ENCODE data around the gene LZTS3.
A peak's percentile ranks its signal among the peaks of the same experiment; 100 is the strongest.
"Not testable (repeated sequence)": the region's sequence is repeated elsewhere in the genome, so short reads cannot be mapped to it uniquely, and the experiment has no call there.

The LZTS3 gene

DNA sequence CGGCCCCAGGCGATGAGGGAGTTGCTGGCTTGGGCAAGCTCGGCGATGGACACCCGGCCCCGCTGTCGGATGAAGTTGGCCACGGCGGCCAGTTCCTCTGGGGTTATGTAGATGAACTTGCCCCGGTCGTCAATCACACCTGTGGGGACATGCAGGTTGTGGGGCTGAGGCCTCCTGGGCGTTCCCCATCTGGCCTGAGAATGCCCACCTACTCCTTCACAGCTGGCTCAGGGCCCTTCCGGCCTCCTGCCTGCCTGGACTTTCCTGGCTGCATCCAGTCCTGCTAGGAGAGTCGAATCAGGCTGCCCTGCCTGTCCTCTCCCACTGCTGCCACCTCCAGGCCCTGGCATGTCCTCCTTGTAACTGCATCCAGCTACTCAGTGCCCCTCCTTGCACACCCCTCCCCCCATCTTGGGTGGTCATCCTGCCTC, 17.3 kb upstream of the LZTS3 start:
- H3K36me3 ChIP-seq (ENCODE audit: control insufficient read depth, insufficient read depth, low read length): peaks cover 62% of the 10 kb centered on the region
- H3K4me1 ChIP-seq (ENCODE audit: control insufficient read depth, insufficient read depth, low read length): no peaks in the 10 kb centered on the region
- H3K27ac ChIP-seq (ENCODE audit: low read depth, low read length): no peak overlapping the region
- H3K9ac ChIP-seq (ENCODE audit: low read length): no peak overlapping the region
- no peaks in the 10 kb centered on the region for H3K9me3 ChIP-seq (ENCODE audit: control insufficient read depth, insufficient read depth, low read depth, low read length)
- no peaks in the 10 kb centered on the region for H3K27me3 ChIP-seq (ENCODE audit: control insufficient read depth, insufficient read depth, low read length)
- no peak overlapping the region for H3K4me3 ChIP-seq (ENCODE audit: low read depth, low read length)

DNA sequence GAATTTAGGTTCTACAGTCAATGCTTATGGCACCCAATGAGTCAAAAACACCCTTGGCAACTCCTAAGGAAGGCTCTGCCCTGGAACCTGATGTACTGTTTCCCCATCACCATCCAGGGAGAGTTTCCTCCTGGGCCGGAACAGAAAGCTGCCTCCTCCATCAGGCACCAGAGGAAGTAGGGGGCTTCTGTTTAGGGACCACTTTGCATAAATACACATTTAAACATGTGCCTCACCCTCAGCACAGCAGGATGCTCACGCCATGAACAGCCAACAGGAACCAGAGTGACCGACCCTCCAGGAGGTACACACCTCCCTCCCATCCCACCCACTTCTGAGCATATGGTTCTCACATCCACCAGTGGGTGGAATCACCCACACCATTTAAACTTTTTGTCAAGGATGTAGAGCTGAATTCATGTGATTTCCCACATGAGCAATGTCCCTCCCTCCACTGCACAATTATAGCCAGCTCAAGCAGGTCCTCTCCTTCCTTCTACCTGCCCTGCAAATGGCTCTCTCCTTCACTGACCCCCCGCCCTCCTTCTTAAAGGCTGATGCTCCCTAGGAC, 16.3 kb upstream of the LZTS3 start:
- no peaks in the 10 kb centered on the region for H3K4me1 ChIP-seq (ENCODE audit: control insufficient read depth, insufficient read depth, low read length)
- no peak overlapping the region for H3K4me3 ChIP-seq (ENCODE audit: low read depth, low read length)
- no peaks in the 10 kb centered on the region for H3K27me3 ChIP-seq (ENCODE audit: control insufficient read depth, insufficient read depth, low read length)
- peaks cover 51% of the 10 kb centered on the region for H3K36me3 ChIP-seq (ENCODE audit: control insufficient read depth, insufficient read depth, low read length)
- H3K9ac ChIP-seq (ENCODE audit: low read length): no peak overlapping the region
- no peaks in the 10 kb centered on the region for H3K9me3 ChIP-seq (ENCODE audit: control insufficient read depth, insufficient read depth, low read depth, low read length)
- H3K27ac ChIP-seq (ENCODE audit: low read depth, low read length): no peak overlapping the region

GRCh38 chr20:3188823-3189413, 15.6 kb upstream of the LZTS3 start:
- H3K9me3 ChIP-seq (ENCODE audit: control insufficient read depth, insufficient read depth, low read depth, low read length): no peaks in the 10 kb centered on the region
- H3K27me3 ChIP-seq (ENCODE audit: control insufficient read depth, insufficient read depth, low read length): no peaks in the 10 kb centered on the region
- no peak overlapping the region for H3K27ac ChIP-seq (ENCODE audit: low read depth, low read length)
- no peak overlapping the region for H3K9ac ChIP-seq (ENCODE audit: low read length)
- no peaks in the 10 kb centered on the region for H3K4me1 ChIP-seq (ENCODE audit: control insufficient read depth, insufficient read depth, low read length)
- peaks cover 44% of the 10 kb centered on the region for H3K36me3 ChIP-seq (ENCODE audit: control insufficient read depth, insufficient read depth, low read length)
- no peak overlapping the region for H3K4me3 ChIP-seq (ENCODE audit: low read depth, low read length)

- not testable (repeated sequence) for H3K4me1 ChIP-seq (ENCODE audit: control insufficient read depth, insufficient read depth, low read length); H3K4me3 ChIP-seq (ENCODE audit: low read depth, low read length); H3K9me3 ChIP-seq (ENCODE audit: control insufficient read depth, insufficient read depth, low read depth, low read length); H3K9ac ChIP-seq (ENCODE audit: low read length); H3K27ac ChIP-seq (ENCODE audit: low read depth, low read length); H3K27me3 ChIP-seq (ENCODE audit: control insufficient read depth, insufficient read depth, low read length)
- H3K36me3 ChIP-seq (ENCODE audit: control insufficient read depth, insufficient read depth, low read length): peaks cover 37% of the 10 kb centered on the region
Measured at GRCh38 chr20:3187861-3188260, 14.5 kb upstream of the LZTS3 start.

- Histone ChIP-seq H3K36me3 (ENCODE audit: control insufficient read depth, insufficient read depth, low read length) (peaks cover 3% of the 10 kb centered on the region; the same call in 1 of the 2 replicates), H3K27ac (ENCODE audit: low read depth, low read length) (no peak overlapping the region)
Measured at GRCh38 chr20:3183896-3184612, 10.7 kb upstream of the LZTS3 start.

DNA sequence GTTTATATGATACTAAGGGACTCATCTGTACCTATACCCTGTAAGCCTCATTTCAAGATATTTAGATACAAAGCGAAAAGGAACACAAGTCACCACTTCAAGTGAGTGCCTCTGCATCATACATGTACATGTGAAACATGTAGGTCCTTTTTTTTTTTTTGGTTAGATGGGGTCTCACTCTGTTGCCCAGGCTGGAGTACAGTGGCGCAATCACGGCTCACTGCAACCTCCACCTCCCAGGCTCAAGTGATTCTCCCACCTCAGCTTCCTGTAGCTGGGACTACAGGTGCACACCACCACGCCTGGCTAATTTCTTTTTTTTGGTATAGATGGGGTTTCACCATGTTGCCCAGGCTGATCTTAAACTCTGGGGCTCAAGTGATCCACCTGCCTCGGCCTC, 9.1 kb upstream of the LZTS3 start:
- H3K36me3 ChIP-seq (ENCODE audit: control insufficient read depth, insufficient read depth, low read length); H3K9me3 ChIP-seq (ENCODE audit: control insufficient read depth, insufficient read depth, low read depth, low read length); H3K4me3 ChIP-seq (ENCODE audit: low read depth, low read length); H3K4me1 ChIP-seq (ENCODE audit: control insufficient read depth, insufficient read depth, low read length); H3K9ac ChIP-seq (ENCODE audit: low read length); H3K27me3 ChIP-seq (ENCODE audit: control insufficient read depth, insufficient read depth, low read length); H3K27ac ChIP-seq (ENCODE audit: low read depth, low read length): not testable (repeated sequence)

More at GRCh38 chr20:3183896-3184612, 10.7 kb upstream of the LZTS3 start:
- Histone ChIP-seq H3K4me3 (ENCODE audit: low read depth, low read length) (no peak overlapping the region), H3K27me3 (ENCODE audit: control insufficient read depth, insufficient read depth, low read length) (no peaks in the 10 kb centered on the region), H3K4me1 (ENCODE audit: control insufficient read depth, insufficient read depth, low read length) (no peaks in the 10 kb centered on the region), H3K9me3 (ENCODE audit: control insufficient read depth, insufficient read depth, low read depth, low read length) (no peaks in the 10 kb centered on the region), H3K9ac (ENCODE audit: low read length) (no peak overlapping the region)

- Histone ChIP-seq H3K4me1 (ENCODE audit: control insufficient read depth, insufficient read depth, low read length) (peaks cover 4% of the 10 kb centered on the region; the same call in 1 of the 2 replicates), H3K4me3 (ENCODE audit: low read depth, low read length) (no peak overlapping the region), H3K9me3 (ENCODE audit: control insufficient read depth, insufficient read depth, low read depth, low read length) (no peaks in the 10 kb centered on the region), H3K36me3 (ENCODE audit: control insufficient read depth, insufficient read depth, low read length) (no peaks in the 10 kb centered on the region), H3K27ac (ENCODE audit: low read depth, low read length) (no peak overlapping the region), H3K9ac (ENCODE audit: low read length) (no peak overlapping the region), H3K27me3 (ENCODE audit: control insufficient read depth, insufficient read depth, low read length) (no peaks in the 10 kb centered on the region)
Measured at GRCh38 chr20:3181270-3181669, 7.9 kb upstream of the LZTS3 start.

- Histone ChIP-seq H3K36me3 (ENCODE audit: control insufficient read depth, insufficient read depth, low read length) (no peaks in the 10 kb centered on the region), H3K9ac (ENCODE audit: low read length) (no peak overlapping the region), H3K27ac (ENCODE audit: low read depth, low read length) (no peak overlapping the region), H3K9me3 (ENCODE audit: control insufficient read depth, insufficient read depth, low read depth, low read length) (no peaks in the 10 kb centered on the region), H3K4me1 (ENCODE audit: control insufficient read depth, insufficient read depth, low read length) (peaks cover 8% of the 10 kb centered on the region), H3K4me3 (ENCODE audit: low read depth, low read length) (no peak overlapping the region), H3K27me3 (ENCODE audit: control insufficient read depth, insufficient read depth, low read length) (no peaks in the 10 kb centered on the region)
Measured at GRCh38 chr20:3180319-3180718, 7.0 kb upstream of the LZTS3 start.

- Histone ChIP-seq H3K27ac (ENCODE audit: low read depth, low read length) (no peak overlapping the region), H3K27me3 (ENCODE audit: control insufficient read depth, insufficient read depth, low read length) (no peaks in the 10 kb centered on the region), H3K4me3 (ENCODE audit: low read depth, low read length) (no peak overlapping the region), H3K36me3 (ENCODE audit: control insufficient read depth, insufficient read depth, low read length) (no peaks in the 10 kb centered on the region), H3K9me3 (ENCODE audit: control insufficient read depth, insufficient read depth, low read depth, low read length) (no peaks in the 10 kb centered on the region), H3K9ac (ENCODE audit: low read length) (no peak overlapping the region), H3K4me1 (ENCODE audit: control insufficient read depth, insufficient read depth, low read length) (peaks cover 13% of the 10 kb centered on the region)
Measured at GRCh38 chr20:3177746-3178485, 4.6 kb upstream of the LZTS3 start.

DNA sequence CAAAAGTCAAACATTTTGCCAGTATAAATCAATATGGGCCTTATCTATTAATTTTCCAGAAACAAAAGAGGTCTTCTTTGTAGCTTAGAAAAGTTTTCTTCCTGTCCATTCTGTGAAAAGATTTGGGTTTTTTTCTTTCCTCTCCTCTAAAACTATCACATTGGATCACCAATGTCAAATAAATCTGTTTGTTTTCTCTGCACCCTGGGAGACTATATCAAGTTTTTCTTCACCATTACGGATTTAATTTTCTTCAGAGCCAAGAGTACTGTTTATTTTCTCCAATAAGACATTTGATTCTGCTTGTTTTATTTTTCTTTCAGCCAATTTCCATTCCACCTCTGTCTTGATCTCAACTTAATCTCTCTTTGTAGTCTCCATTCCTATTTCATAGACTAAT, 1.9 kb upstream of the LZTS3 start:
- H3K27me3 ChIP-seq (ENCODE audit: control insufficient read depth, insufficient read depth, low read length): no peaks in the 10 kb centered on the region; the same call in 1 of the 2 replicates
- peak overlapping the region; percentile 90 for H3K4me3 ChIP-seq (ENCODE audit: low read depth, low read length)
- H3K9me3 ChIP-seq (ENCODE audit: control insufficient read depth, insufficient read depth, low read depth, low read length): no peaks in the 10 kb centered on the region
- peaks cover 31% of the 10 kb centered on the region for H3K4me1 ChIP-seq (ENCODE audit: control insufficient read depth, insufficient read depth, low read length)
- peak overlapping the region; percentile 87 for H3K9ac ChIP-seq (ENCODE audit: low read length)
- H3K27ac ChIP-seq (ENCODE audit: low read depth, low read length): peak overlapping the region; percentile 8; the same call in 1 of the 2 replicates
- H3K36me3 ChIP-seq (ENCODE audit: control insufficient read depth, insufficient read depth, low read length): no peaks in the 10 kb centered on the region
